ENCODE data around the gene NAV1. TPM values are rescaled to one million over a fixed set of nuclear protein-coding genes. Genes with fewer than 3 reads are reported as not detected.

The NAV1 gene
- total RNA-seq, 1 experiment from 2014 or later, result 45.3 TPM

DNA sequence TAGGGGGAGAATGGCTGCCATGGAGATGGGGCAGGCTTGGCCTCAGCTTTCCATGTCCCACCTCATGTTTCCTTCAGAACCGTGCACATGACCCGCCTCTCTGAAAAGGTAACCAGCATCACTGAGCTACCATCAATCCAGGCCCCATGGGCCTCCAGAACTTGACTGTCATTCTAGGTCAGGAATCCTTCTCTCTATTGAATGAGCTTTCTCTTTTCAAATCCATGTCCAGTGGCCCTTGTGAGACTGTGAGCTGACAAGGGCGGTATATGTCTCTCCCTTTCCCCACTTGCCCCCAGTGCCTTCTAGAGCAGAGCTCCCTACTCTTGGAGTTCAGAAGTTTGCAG lies 36.4 kb upstream of the NAV1 start:
- no peak for DNase-seq
- no peak overlapping the region for H3K4me3 ChIP-seq
- POLR2A ChIA-PET (ENCODE audit: unreplicated experiment), result interaction anchor here (0.6 kb wide), 1 partner anchor 15 kb away, joined by 6 read pairs; no protein-coding TSS in a partner anchor
- no peaks in the 10 kb centered on the region for H3K36me3 ChIP-seq (ENCODE audit: low read depth)
- H3K9me3 ChIP-seq (ENCODE audit: insufficient read depth, low read depth), result no peaks in the 10 kb centered on the region
- intact Hi-C loops (cut with micrococcal nuclease; ENCODE audit: unreplicated experiment), result no loop called here
- peaks cover 32% of the 10 kb centered on the region for H3F3A ChIP-seq (ENCODE audit: insufficient read depth, low read depth)
- no peaks in the 10 kb centered on the region for H3K27me3 ChIP-seq (ENCODE audit: insufficient read depth, low read depth)
- H3K4me2 ChIP-seq, result no peak overlapping the region
- peaks cover 19% of the 10 kb centered on the region for H3K4me1 ChIP-seq (replicated peaks; ENCODE audit: insufficient read depth)
- no peak overlapping the region for H3K27ac ChIP-seq
- no peaks in the 10 kb centered on the region for H3K79me2 ChIP-seq (ENCODE audit: low read depth)
- no TSS peak for BruUV-seq (replicated peaks)
- CTCF ChIA-PET, result interaction anchor here (1.2 kb wide), 1 partner anchor 10 kb away, joined by 6 read pairs; no protein-coding TSS in a partner anchor
- no peaks in the 10 kb centered on the region for H3K9me2 ChIP-seq (ENCODE audit: insufficient read depth)
- H2AFZ ChIP-seq, result no peak overlapping the region
- no peaks in the 10 kb centered on the region for H4K20me1 ChIP-seq (ENCODE audit: insufficient read depth)
- TF ChIP-seq, protein P1, sequence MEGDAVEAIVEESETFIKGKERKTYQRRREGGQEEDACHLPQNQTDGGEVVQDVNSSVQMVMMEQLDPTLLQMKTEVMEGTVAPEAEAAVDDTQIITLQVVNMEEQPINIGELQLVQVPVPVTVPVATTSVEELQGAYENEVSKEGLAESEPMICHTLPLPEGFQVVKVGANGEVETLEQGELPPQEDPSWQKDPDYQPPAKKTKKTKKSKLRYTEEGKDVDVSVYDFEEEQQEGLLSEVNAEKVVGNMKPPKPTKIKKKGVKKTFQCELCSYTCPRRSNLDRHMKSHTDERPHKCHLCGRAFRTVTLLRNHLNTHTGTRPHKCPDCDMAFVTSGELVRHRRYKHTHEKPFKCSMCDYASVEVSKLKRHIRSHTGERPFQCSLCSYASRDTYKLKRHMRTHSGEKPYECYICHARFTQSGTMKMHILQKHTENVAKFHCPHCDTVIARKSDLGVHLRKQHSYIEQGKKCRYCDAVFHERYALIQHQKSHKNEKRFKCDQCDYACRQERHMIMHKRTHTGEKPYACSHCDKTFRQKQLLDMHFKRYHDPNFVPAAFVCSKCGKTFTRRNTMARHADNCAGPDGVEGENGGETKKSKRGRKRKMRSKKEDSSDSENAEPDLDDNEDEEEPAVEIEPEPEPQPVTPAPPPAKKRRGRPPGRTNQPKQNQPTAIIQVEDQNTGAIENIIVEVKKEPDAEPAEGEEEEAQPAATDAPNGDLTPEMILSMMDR (conservative IDR thresholded peaks at IDR 0.05), result no peak
- no peak for TF ChIP-seq EZH2 (IDR thresholded peaks at IDR 0.05; ENCODE audit: low read depth)

DNA sequence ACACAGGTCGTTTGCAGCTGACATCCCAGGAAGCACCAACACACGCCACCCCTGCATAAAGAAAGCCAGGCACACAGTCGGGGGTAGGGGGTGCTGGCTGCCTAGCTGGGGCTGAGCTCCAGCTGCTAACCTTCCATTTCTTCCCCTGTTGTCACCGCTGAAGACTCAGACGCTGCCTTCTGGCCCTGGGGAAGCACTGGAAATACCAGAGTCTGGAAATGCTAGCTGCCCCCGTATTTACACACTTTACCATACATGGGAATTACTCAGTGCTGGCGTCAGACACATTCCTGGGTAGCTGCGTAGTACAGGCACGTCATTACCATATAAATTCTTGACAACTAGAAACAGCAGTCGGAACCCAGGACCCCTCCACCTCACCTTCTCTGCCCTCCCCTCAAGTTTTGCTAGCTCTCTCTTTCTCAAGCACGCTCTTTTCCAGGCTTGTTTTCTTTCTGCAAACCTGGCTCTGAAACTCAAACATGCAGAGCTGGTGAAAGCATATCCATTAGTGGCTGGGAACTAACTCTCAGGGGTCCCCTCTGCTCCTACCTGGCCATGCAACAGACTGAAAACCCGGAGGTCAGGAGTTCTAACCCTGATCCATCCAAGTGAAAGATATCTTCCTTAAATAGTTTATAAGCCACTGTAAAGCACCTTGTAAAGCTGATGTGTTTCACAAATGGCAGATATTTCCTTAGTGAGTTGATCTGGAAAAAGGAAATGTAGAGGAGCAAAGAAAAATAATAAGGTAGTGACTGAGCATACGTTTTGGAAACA lies 35.3 kb upstream of the NAV1 start:
- no peak for TF ChIP-seq EZH2 (IDR thresholded peaks at IDR 0.05; ENCODE audit: low read depth)
- TF ChIP-seq, protein P1 (conservative IDR thresholded peaks at IDR 0.05), result no peak
- no peak overlapping the region for H3K4me3 ChIP-seq
- no peak overlapping the region for H3K4me2 ChIP-seq
- no peaks in the 10 kb centered on the region for H3K79me2 ChIP-seq (ENCODE audit: low read depth)
- peaks cover 19% of the 10 kb centered on the region for H3K4me1 ChIP-seq (replicated peaks; ENCODE audit: insufficient read depth)
- ChIA-PET CTCF (interaction anchor here (0.6 kb wide), 1 partner anchor 66 kb away, joined by 4 read pairs; no protein-coding TSS in a partner anchor), POLR2A (ENCODE audit: unreplicated experiment) (no interaction called here)
- H3K27ac ChIP-seq, result no peak overlapping the region
- no peaks in the 10 kb centered on the region for H3K36me3 ChIP-seq (ENCODE audit: low read depth)
- no peaks in the 10 kb centered on the region for H3K9me2 ChIP-seq (ENCODE audit: insufficient read depth)
- H2AFZ ChIP-seq, result no peak overlapping the region
- DNase-seq, result no peak
- intact Hi-C loops (cut with micrococcal nuclease; ENCODE audit: unreplicated experiment), result no loop called here
- no peaks in the 10 kb centered on the region for H4K20me1 ChIP-seq (ENCODE audit: insufficient read depth)
- H3K9me3 ChIP-seq (ENCODE audit: insufficient read depth, low read depth), result no peaks in the 10 kb centered on the region
- BruUV-seq (replicated peaks), result no TSS peak
- H3F3A ChIP-seq (ENCODE audit: insufficient read depth, low read depth), result peaks cover 43% of the 10 kb centered on the region
- no peaks in the 10 kb centered on the region for H3K27me3 ChIP-seq (ENCODE audit: insufficient read depth, low read depth)

DNA sequence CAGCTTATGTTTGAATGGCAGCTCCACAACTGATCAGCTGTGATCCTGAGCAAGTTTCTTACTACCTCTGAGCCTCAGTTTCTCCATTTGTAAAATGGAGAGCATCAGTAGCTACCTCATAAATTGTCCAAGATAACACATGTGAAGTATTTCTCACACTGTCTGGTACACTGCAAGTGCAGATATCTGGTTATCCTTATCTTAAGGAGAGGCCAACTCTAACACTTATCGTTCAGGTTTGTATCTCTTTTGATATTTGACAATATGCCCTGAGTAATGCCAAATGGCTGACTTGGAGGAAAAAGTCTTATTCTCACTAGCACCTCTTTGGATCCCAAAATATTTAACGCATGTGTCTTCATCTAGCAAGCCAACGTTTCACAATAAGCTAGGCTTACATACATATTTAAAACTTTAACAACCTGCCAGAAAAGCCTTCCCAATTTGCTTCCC lies 34.7 kb upstream of the NAV1 start:
- Histone ChIP-seq H3K36me3 (ENCODE audit: low read depth) (no peaks in the 10 kb centered on the region), H3K9me2 (ENCODE audit: insufficient read depth) (no peaks in the 10 kb centered on the region), H3K9me3 (ENCODE audit: insufficient read depth, low read depth) (no peaks in the 10 kb centered on the region), H4K20me1 (ENCODE audit: insufficient read depth) (no peaks in the 10 kb centered on the region), H3K4me1 (replicated peaks; ENCODE audit: insufficient read depth) (peaks cover 19% of the 10 kb centered on the region), H3F3A (ENCODE audit: insufficient read depth, low read depth) (peaks cover 48% of the 10 kb centered on the region), H3K4me3 (no peak overlapping the region), H3K27me3 (ENCODE audit: insufficient read depth, low read depth) (no peaks in the 10 kb centered on the region), H3K4me2 (no peak overlapping the region), H2AFZ (no peak overlapping the region), H3K27ac (no peak overlapping the region), H3K79me2 (ENCODE audit: low read depth) (no peaks in the 10 kb centered on the region)
- ChIA-PET CTCF (interaction anchor here (0.6 kb wide), 1 partner anchor 67 kb away, joined by 4 read pairs; no protein-coding TSS in a partner anchor), POLR2A (ENCODE audit: unreplicated experiment) (no interaction called here)
- BruUV-seq (replicated peaks), result no TSS peak
- TF ChIP-seq, protein P1 (conservative IDR thresholded peaks at IDR 0.05), result no peak
- no peak for TF ChIP-seq EZH2 (IDR thresholded peaks at IDR 0.05; ENCODE audit: low read depth)
- intact Hi-C loops (cut with micrococcal nuclease; ENCODE audit: unreplicated experiment), result no loop called here
- DNase-seq, result no peak
